Bronchial epithelial cell (primary cell): Measurements from ENCODE around the gene METTL25B. TPM values are rescaled to one million over a fixed set of nuclear protein-coding genes. Genes with fewer than 3 reads are reported as not detected.

ENCODE experiments used
- DNase-seq: peaks from one replicate; pipeline ENCODE4 v3.0.0-alpha.2; 2010; ENCODE audit warnings: low read depth
- FAIRE-seq: peaks from 2 replicates; lab custom pipeline; 2011; peaks lifted over from hg19 to GRCh38; lab: Jason Lieb, UNC
- H3K27me3 ChIP-seq: 2 replicates; pipeline ENCODE4 v1.5.1; 2011; ENCODE audit warnings: low read length; ENCODE audit not compliant: control insufficient read depth, insufficient read depth
- H3K36me3 ChIP-seq: 2 replicates; pipeline ENCODE4 v1.5.1; 2011; ENCODE audit warnings: low read length; ENCODE audit not compliant: control insufficient read depth, insufficient read depth
- H3K4me3 ChIP-seq: 2 replicates; pipeline ENCODE4 v1.5.1; 2011; ENCODE audit warnings: mild to moderate bottlenecking, low read depth, low read length, control low read depth
- CTCF ChIP-seq: IDR thresholded peaks from 2 replicates; pipeline ENCODE4 v1.5.1; 2011; ENCODE audit warnings: mild to moderate bottlenecking, moderate library complexity, low read length, control low read depth, inconsistent platforms; ENCODE audit not compliant: insufficient read depth, severe bottlenecking
- total RNA-seq: library from RNA; depleted of rRNA; stranded (reverse); fragments of >200 nt; gene quantifications from 2 replicates; pipeline ENCODE4 v1.2.1, GENCODE V29; 2014

The METTL25B gene
- total RNA-seq, 1 donor from 2014 or later, result 14.7 TPM

- H3K27me3 ChIP-seq, result no peaks in the 10 kb centered on the region
Observed at GRCh38 chr1:156704166-156704711, 24.0 kb upstream of the METTL25B start.

GRCh38 chr1:156704930-156705320 lies 23.3 kb upstream of the METTL25B start:
- Histone ChIP-seq H3K4me3 (peak overlapping the region; percentile 60), H3K27me3 (no peaks in the 10 kb centered on the region), H3K36me3 (peaks cover 15% of the 10 kb centered on the region)
- FAIRE-seq (no peak), DNase-seq (peak; percentile 73)
- no peak for TF ChIP-seq CTCF

More at GRCh38 chr1:156704166-156704711, 24.0 kb upstream of the METTL25B start:
- FAIRE-seq, result no peak
- Histone ChIP-seq H3K36me3 (peaks cover 17% of the 10 kb centered on the region), H3K4me3 (peak overlapping the region; percentile 60)
- DNase-seq, result no peak
- TF ChIP-seq CTCF, result no peak

DNA sequence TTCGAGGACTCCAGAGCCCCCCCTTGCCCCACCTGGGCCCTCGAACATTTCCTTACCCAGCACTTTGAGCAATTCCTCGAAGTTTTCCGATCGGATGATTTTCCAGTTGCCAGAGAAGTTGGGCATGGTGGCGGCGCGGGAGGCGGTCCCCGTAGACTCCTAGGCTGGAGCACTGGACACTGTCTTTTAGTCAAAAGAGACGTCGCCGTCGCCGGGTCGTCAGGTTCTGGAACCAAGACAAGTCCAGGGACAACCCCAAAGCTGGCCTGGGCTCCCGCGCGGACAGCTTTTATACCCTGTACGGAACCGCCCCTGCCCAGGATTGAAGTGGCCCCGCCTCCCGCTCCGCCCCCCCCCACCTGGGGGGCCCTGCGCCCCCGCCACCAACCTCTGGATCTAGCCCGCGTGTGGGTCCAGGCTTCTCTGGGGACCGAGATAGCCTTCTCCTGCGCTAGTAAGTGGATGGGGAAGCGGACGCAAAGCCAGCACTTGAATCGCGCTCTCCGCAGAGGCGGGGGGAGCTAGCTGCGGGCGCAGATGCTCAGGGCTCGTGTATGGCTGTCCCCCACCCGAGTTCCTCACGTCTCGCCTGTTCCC lies 22.9 kb upstream of the METTL25B start, which contains the start of gene CRABP2:
TSS of gene CRABP2 (minus strand) at position 263 of the 597 bp plus-strand sequence. CDS start at position 126, 137 bp downstream.
- H3K36me3 ChIP-seq, result peaks cover 11% of the 10 kb centered on the region
- no peak for FAIRE-seq
- no peak for TF ChIP-seq CTCF
- no peaks in the 10 kb centered on the region for H3K27me3 ChIP-seq
- no peak for DNase-seq
- H3K4me3 ChIP-seq, result peak within 1 kb of the TSS; percentile 60

- no peak for FAIRE-seq
- peak overlapping the region; percentile 60 for H3K4me3 ChIP-seq
- peaks cover 5% of the 10 kb centered on the region for H3K36me3 ChIP-seq
- no peak for DNase-seq
- H3K27me3 ChIP-seq, result no peaks in the 10 kb centered on the region
- peak; percentile 85 for TF ChIP-seq CTCF
Observed at GRCh38 chr1:156705918-156706656, 22.2 kb upstream of the METTL25B start.

DNA sequence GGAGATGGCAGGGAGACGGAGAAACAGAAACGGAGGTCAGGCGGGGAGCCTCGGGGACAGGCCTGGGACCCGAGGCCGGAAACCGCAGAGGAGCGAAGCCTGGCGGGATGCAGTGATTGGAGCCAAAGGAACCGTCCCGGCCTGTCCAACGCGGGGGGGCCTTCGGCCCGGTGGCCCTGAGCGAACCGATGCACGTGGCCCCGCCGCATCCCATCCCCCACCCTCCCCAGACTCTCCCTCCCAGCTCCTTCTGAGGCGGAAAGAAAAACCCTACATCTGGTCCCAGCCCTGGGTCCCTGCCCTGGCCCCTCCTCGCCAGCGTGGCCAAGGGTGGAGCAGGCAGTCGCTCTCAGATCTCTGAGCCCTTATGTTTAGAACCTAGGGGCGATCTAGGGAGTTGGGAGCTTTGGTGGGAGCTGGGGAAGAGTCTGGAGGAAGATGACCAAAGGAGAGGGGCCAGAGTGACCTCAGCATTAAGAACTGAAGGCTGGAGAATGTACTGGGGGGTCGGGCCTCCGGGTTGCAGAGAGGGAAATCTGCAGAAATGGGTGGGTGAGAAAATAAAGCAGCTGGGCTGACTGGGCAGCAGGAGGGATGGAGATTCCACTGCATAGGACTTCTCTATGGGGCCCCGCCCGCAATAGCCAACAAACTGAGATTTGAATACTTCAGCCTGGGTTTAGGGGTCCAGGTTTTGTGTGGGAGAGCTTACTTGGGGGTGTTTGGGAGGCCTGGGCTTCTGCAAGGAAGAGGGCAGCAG lies 21.4 kb upstream of the METTL25B start:
- no peak for FAIRE-seq
- TF ChIP-seq CTCF, result no peak

More for the DNA sequence above, 21.4 kb upstream of the METTL25B start:
- Histone ChIP-seq H3K27me3 (no peaks in the 10 kb centered on the region), H3K4me3 (peak overlapping the region; percentile 60), H3K36me3 (peaks cover 2% of the 10 kb centered on the region)
- DNase-seq, result no peak
